GM12878 (cell line): ENCODE measurements around the gene SHFL. TPM values are rescaled to one million over a fixed set of nuclear protein-coding genes. Genes with fewer than 3 reads are reported as not detected.
A peak's percentile ranks its signal among the peaks of the same experiment; 100 is the strongest.

ENCODE experiments used
- BCL11A ChIP-seq: IDR thresholded peaks from 2 replicates; pipeline ENCODE4 v1.6.1; 2011; ENCODE audit warnings: low read depth, low read length
- ETV6 ChIP-seq, 2 experiments: fragments of 450-650 bp in 1 of 2; IDR thresholded peaks in 1 of 2; conservative IDR thresholded peaks in 1 of 2; 2 replicates each; pipeline ENCODE4 v1.6.1; 2014; ENCODE audit warnings: antibody characterized with exemption in 1 of 2, borderline replicate concordance in 1 of 2, low read depth in 1 of 2, mild to moderate bottlenecking in 1 of 2, moderate library complexity in 1 of 2
- HDGF ChIP-seq: fragments of 450-650 bp; IDR thresholded peaks from 2 replicates; pipeline ENCODE4 v1.6.1; 2016; ENCODE audit warnings: antibody characterized with exemption
- LARP7 ChIP-seq: fragments of 450-650 bp; IDR thresholded peaks from 2 replicates; pipeline ENCODE4 v1.6.1; 2017; ENCODE audit warnings: mild to moderate bottlenecking
- NBN ChIP-seq: fragments of 450-650 bp; IDR thresholded peaks from 2 replicates; pipeline ENCODE4 v1.6.1; 2016
- NFYA ChIP-seq: IDR thresholded peaks from 2 replicates; pipeline ENCODE4 v1.6.1; 2011; ENCODE audit warnings: low read depth, mild to moderate bottlenecking, low read length, improper control_type of control experiment, borderline replicate concordance
- PAX5 ChIP-seq: IDR thresholded peaks from 2 replicates; pipeline ENCODE4 v1.6.1; 2011; ENCODE audit warnings: low read depth, low read length, borderline replicate concordance
- RB1 ChIP-seq: fragments of 450-650 bp; formaldehyde crosslinking; IDR thresholded peaks from 2 replicates; pipeline ENCODE4 v1.6.1; 2017; ENCODE audit warnings: mild to moderate bottlenecking, borderline replicate concordance
- SMARCA5 ChIP-seq: fragments of 450-650 bp; IDR thresholded peaks from 2 replicates; pipeline ENCODE4 v1.6.1; 2017; ENCODE audit warnings: mild to moderate bottlenecking
- SPI1 ChIP-seq: IDR thresholded peaks from 2 replicates; pipeline ENCODE4 v1.6.1; 2011; ENCODE audit warnings: low read depth, mild to moderate bottlenecking, low read length, moderate library complexity, borderline replicate concordance; ENCODE audit not compliant: insufficient read depth
- ZNF217 ChIP-seq: fragments of 450-650 bp; IDR thresholded peaks from 2 replicates; pipeline ENCODE4 v1.6.1; 2017; ENCODE audit warnings: antibody characterized with exemption, mild to moderate bottlenecking
- ZZZ3 ChIP-seq: IDR thresholded peaks from 2 replicates; pipeline ENCODE4 v1.6.1; 2011; ENCODE audit warnings: low read depth; ENCODE audit not compliant: control insufficient read depth, insufficient read length
- polyA plus RNA-seq, 11 experiments: library from polyadenylated mRNA; depleted of rRNA in 4 of 11; unstranded in 6 of 11; stranded (reverse) in 5 of 11; fragments of >200 nt; fragmentation: Nextera tagmentation in 4 of 11; fragmentation: Illumina TruSeq in 1 of 11; extraction: Ambion mirVana in 4 of 11; extraction: Trizol in 1 of 11; gene quantifications; 1 replicate in 1 of 11; 2 replicates in 10 of 11; pipeline versions ENCODE4 v1.2.1 to v1.2.3, GENCODE V29; 2011 to 2016; ENCODE audit warnings: inconsistent platforms in 2 of 11, missing spikeins in 2 of 11, low read depth in 1 of 11
- total RNA-seq, 4 experiments: library from RNA; depleted of rRNA in 3 of 4; stranded (reverse); fragments of >200 nt in 3 of 4; fragmentation: Illumina TruSeq in 1 of 4; extraction: Trizol in 1 of 4; gene quantifications; 2 replicates each; pipeline versions ENCODE4 v1.2.1 to v1.2.3, GENCODE V29; 2013 to 2021

The SHFL gene
- total and polyA plus RNA-seq, 10 of the 15 experiments (the other 5 are each of a cell fraction or from before 2014, with no cell fraction given) = 8.0 to 83.8 (median 40.7) TPM

- TF ChIP-seq HDGF (0 out of 2 replicates have a peak, but pooled peaks have one; percentile 77), NBN (peak; percentile 94; the same call in 1 of the 2 replicates), RB1 (peak; percentile 37; the same call in 1 of the 2 replicates), LARP7 (peak; percentile 61), NFYA (no peak), ZZZ3 (no peak), PAX5 (peak; percentile 67; the same call in 1 of the 2 replicates), SPI1 (0 out of 2 replicates have a peak, but pooled peaks have one; percentile 14), ETV6 (conservative IDR thresholded peaks at IDR 0.05 in 1 of 2, IDR thresholded peaks at IDR 0.05 in 1 of 2; ENCODE audit: borderline replicate concordance in 1 of 2, low read depth in 1 of 2) (peak in 1 of 2 experiments; percentile 88; a peak in 2 of 4 replicates), SMARCA5 (peak; percentile 92), ZNF217 (peak; percentile 96), BCL11A (0 out of 2 replicates have a peak, but pooled peaks have one; percentile 40)
Observed at GRCh38 chr19:10105509-10106099, 19.5 kb downstream of the SHFL start (continued).
